Osteoblast (primary cell): ENCODE results near the gene DNAJB2. TPM values are rescaled to one million over a fixed set of nuclear protein-coding genes. Genes with fewer than 3 reads are reported as not detected.

ENCODE experiments used
- DNase-seq: peaks from one replicate; pipeline ENCODE4 v3.0.0; 2011; ENCODE audit warnings: low spot score, mixed read lengths; ENCODE audit not compliant: insufficient read length; ENCODE audit errors: missing footprints
- H2AFZ ChIP-seq: 2 replicates; pipeline ENCODE4 v1.6.0; 2011; ENCODE audit warnings: mild to moderate bottlenecking, low read length
- H3K27ac ChIP-seq: 2 replicates; pipeline ENCODE4 v1.5.1; 2011; ENCODE audit warnings: mild to moderate bottlenecking, low read depth, low read length, moderate library complexity
- H3K27me3 ChIP-seq: 2 replicates; pipeline ENCODE4 v1.6.0; 2012; ENCODE audit warnings: mild to moderate bottlenecking, control low read depth, inconsistent platforms, low read length, moderate library complexity; ENCODE audit not compliant: insufficient read depth
- H3K36me3 ChIP-seq: 2 replicates; pipeline ENCODE4 v1.5.1; 2011; ENCODE audit warnings: mild to moderate bottlenecking, low read length, control low read depth, moderate library complexity; ENCODE audit not compliant: insufficient read depth
- H3K4me1 ChIP-seq: 2 replicates; pipeline ENCODE4 v1.5.1; 2011; ENCODE audit warnings: mild to moderate bottlenecking, low read length, control low read depth, moderate library complexity; ENCODE audit not compliant: insufficient read depth
- H3K4me2 ChIP-seq: 2 replicates; pipeline ENCODE4 v1.6.0; 2011; ENCODE audit warnings: mild to moderate bottlenecking, low read length; ENCODE audit not compliant: insufficient read depth
- H3K4me3 ChIP-seq: fragments of 200-600 bp; sonication (generic); 3 replicates; pipeline ENCODE4 v1.5.1; 2012; ENCODE audit warnings: mild to moderate bottlenecking, low read length, inconsistent platforms; ENCODE audit not compliant: insufficient read depth
- H3K79me2 ChIP-seq: 2 replicates; pipeline ENCODE4 v1.6.0; 2012; ENCODE audit warnings: mild to moderate bottlenecking, low read length, control low read depth, inconsistent platforms; ENCODE audit not compliant: insufficient read depth
- H3K9me3 ChIP-seq: 2 replicates; pipeline ENCODE4 v1.5.1; 2011; ENCODE audit warnings: low read depth, low read length, control low read depth
- H4K20me1 ChIP-seq: 2 replicates; pipeline ENCODE4 v1.6.0; 2012; ENCODE audit warnings: mild to moderate bottlenecking, low read length, control low read depth; ENCODE audit not compliant: insufficient read depth
- total RNA-seq: library from RNA; depleted of rRNA; stranded (reverse); fragments of >200 nt; gene quantifications from 2 replicates; pipeline ENCODE4 v1.2.3, GENCODE V29; 2012
- TF ChIP-seq, protein P1 (sequence below): IDR thresholded peaks from 2 replicates; pipeline ENCODE4 v1.5.1; 2011; ENCODE audit warnings: mild to moderate bottlenecking, low read depth, low read length, moderate library complexity; ENCODE audit errors: extremely low read depth

DNAJB2 gene
- total RNA-seq, result 33.3 and 41.3 TPM in 2 replicates

DNA sequence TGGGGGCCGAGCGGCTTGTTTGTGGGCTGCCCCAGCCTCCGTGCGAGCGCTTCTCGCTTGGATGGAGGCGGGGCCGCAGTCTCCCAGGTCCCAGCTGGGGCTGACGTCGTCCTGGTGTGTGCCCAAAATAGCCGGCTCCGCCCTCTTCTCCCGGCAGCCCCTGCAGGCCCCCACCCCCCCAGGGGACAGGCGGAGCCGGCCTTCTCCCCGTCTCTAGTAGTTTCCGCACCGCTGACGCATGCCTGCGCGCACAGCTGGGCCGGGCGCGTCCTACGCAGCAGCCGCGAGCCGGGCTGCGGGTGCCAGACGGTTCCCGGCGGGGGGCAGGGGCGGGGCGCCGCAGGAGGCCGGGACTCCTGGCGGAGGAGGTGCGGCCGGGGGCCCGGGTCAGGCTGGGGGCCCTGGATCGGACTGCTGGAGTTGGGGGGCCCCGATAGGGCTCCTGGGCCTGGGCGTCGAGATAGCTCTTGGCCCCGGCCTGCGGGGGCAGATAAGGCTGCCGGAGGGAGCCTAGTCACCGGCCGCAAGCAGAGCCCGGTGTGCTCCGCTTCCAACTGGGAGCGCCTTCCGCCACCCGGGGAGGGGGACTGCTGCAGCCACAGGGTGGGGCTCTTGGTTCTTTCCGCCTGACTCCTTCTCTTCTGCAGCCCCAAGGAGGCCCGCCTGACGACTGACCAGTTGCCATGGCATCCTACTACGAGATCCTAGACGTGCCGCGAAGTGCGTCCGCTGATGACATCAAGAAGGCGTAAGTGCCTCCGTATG lies at the start of gene DNAJB2:
Gene DNAJB2 (plus strand): TSS at position 216 of the 765 bp plus-strand sequence. CDS start 468 bp downstream, at position 684.
- peak within 1 kb of the TSS; percentile 40 for H2AFZ ChIP-seq
- H3K27ac ChIP-seq, result peak within 1 kb of the TSS; percentile 97
- H3K4me1 ChIP-seq, result peaks cover 31% of the 10 kb centered on the region
- no peaks in the 10 kb centered on the region for H3K9me3 ChIP-seq
- no peaks in the 10 kb centered on the region for H3K27me3 ChIP-seq
- peaks cover 2% of the 10 kb centered on the region for H4K20me1 ChIP-seq
- peaks cover 28% of the 10 kb centered on the region for H3K36me3 ChIP-seq
- H3K4me2 ChIP-seq, result peak within 1 kb of the TSS; percentile 91
- DNase-seq, result peak; percentile 100
- peaks cover 15% of the 10 kb centered on the region for H3K79me2 ChIP-seq
- TF ChIP-seq, protein P1, sequence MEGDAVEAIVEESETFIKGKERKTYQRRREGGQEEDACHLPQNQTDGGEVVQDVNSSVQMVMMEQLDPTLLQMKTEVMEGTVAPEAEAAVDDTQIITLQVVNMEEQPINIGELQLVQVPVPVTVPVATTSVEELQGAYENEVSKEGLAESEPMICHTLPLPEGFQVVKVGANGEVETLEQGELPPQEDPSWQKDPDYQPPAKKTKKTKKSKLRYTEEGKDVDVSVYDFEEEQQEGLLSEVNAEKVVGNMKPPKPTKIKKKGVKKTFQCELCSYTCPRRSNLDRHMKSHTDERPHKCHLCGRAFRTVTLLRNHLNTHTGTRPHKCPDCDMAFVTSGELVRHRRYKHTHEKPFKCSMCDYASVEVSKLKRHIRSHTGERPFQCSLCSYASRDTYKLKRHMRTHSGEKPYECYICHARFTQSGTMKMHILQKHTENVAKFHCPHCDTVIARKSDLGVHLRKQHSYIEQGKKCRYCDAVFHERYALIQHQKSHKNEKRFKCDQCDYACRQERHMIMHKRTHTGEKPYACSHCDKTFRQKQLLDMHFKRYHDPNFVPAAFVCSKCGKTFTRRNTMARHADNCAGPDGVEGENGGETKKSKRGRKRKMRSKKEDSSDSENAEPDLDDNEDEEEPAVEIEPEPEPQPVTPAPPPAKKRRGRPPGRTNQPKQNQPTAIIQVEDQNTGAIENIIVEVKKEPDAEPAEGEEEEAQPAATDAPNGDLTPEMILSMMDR, result peak; percentile 26
- peak within 1 kb of the TSS; percentile 75 for H3K4me3 ChIP-seq

DNA sequence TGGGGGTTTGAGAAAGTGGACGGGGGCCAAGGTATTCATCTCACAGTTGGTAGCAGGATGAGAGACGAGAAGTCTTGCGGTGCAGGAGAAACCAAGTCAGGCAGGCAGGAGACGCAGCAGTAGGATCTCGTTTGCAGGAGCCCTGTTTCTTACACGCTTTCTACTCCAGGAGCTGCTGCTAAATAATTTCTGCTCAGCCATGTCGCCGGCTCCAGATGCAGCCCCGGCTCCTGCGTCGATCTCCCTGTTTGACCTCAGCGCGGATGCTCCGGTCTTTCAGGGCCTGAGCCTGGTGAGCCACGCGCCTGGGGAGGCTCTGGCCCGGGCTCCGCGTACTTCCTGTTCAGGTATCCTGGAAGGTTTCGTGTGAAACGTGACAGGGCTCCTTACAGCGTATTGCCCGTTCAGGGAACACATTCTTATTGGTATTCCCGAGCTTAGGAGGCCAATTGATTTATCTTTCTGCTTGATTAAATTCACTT lies 49.1 kb upstream of the DNAJB2 start:
- Histone ChIP-seq H3K4me1 (peaks cover 20% of the 10 kb centered on the region), H3K9me3 (no peaks in the 10 kb centered on the region), H4K20me1 (peaks cover 16% of the 10 kb centered on the region), H3K27me3 (no peaks in the 10 kb centered on the region), H2AFZ (peak overlapping the region; percentile 86), H3K4me3 (peak overlapping the region; percentile 97), H3K79me2 (peaks cover 41% of the 10 kb centered on the region), H3K4me2 (peak overlapping the region; percentile 100), H3K27ac (peak overlapping the region; percentile 85), H3K36me3 (peaks cover 42% of the 10 kb centered on the region)
- TF ChIP-seq, protein P1, result no peak
- DNase-seq, result peak; percentile 94

GRCh38 chr2:219234331-219234730 lies 44.8 kb upstream of the DNAJB2 start:
- no peak for DNase-seq
- no peaks in the 10 kb centered on the region for H3K27me3 ChIP-seq
- peaks cover 14% of the 10 kb centered on the region for H3K79me2 ChIP-seq
- H3K4me2 ChIP-seq, result no peak overlapping the region
- H3K27ac ChIP-seq, result no peak overlapping the region
- no peaks in the 10 kb centered on the region for H4K20me1 ChIP-seq
- TF ChIP-seq, protein P1, result no peak
- no peak overlapping the region for H2AFZ ChIP-seq
- peaks cover 5% of the 10 kb centered on the region for H3K4me1 ChIP-seq
- H3K9me3 ChIP-seq, result no peaks in the 10 kb centered on the region
- H3K36me3 ChIP-seq, result peaks cover 74% of the 10 kb centered on the region
- H3K4me3 ChIP-seq, result no peak overlapping the region

GRCh38 chr2:219243291-219243761 lies 35.8 kb upstream of the DNAJB2 start:
- TF ChIP-seq, protein P1, result no peak
- H3K4me3 ChIP-seq, result peak overlapping the region; percentile 51
- H3K27ac ChIP-seq, result no peak overlapping the region
- peaks cover 16% of the 10 kb centered on the region for H3K4me1 ChIP-seq
- peaks cover 22% of the 10 kb centered on the region for H3K36me3 ChIP-seq
- no peaks in the 10 kb centered on the region for H3K27me3 ChIP-seq
- peaks cover 34% of the 10 kb centered on the region for H3K79me2 ChIP-seq
- DNase-seq, result peak; percentile 32
- H3K9me3 ChIP-seq, result no peaks in the 10 kb centered on the region
- H3K4me2 ChIP-seq, result peak overlapping the region; percentile 47
- no peaks in the 10 kb centered on the region for H4K20me1 ChIP-seq
- peak overlapping the region; percentile 36 for H2AFZ ChIP-seq
